K562 (cell line): ENCODE data around the gene CMAS. TPM values are rescaled to one million over a fixed set of nuclear protein-coding genes. Genes with fewer than 3 reads are reported as not detected.
A peak's percentile ranks its signal among the peaks of the same experiment; 100 is the strongest.

ENCODE experiments used
- ETV6 ChIP-seq, 3 experiments: fragments of 150-350 bp in 1 of 3; sonication (generic) in 1 of 3; formaldehyde crosslinking in 1 of 3; IDR thresholded peaks; 2 replicates each; pipeline versions ENCODE4 v1.6.1 to v1.8.0; 2014 to 2022; ENCODE audit warnings: borderline replicate concordance in 2 of 3, low read depth in 2 of 3, antibody characterized with exemption in 1 of 3, low read length in 1 of 3, mild to moderate bottlenecking in 1 of 3, missing genetic modification reagents in 1 of 3
- FOXJ3 ChIP-seq: sonication (generic); formaldehyde crosslinking; IDR thresholded peaks from 2 replicates; pipeline ENCODE4 v1.4.0; 2020; ENCODE audit warnings: mild to moderate bottlenecking, missing genetic modification reagents
- JUNB ChIP-seq: fragments of 450-650 bp; formaldehyde crosslinking; conservative IDR thresholded peaks from 2 replicates; pipeline ENCODE4 v1.4.0; 2020; ENCODE audit warnings: mild to moderate bottlenecking
- LARP7 ChIP-seq: fragments of 450-650 bp; IDR thresholded peaks from 2 replicates; pipeline ENCODE4 v1.6.1; 2016
- NCOR1 ChIP-seq: fragments of 450-650 bp; IDR thresholded peaks from 2 replicates; pipeline ENCODE4 v1.6.1; 2016; ENCODE audit warnings: mild to moderate bottlenecking, moderate library complexity
- POLR2AphosphoS5 ChIP-seq: IDR thresholded peaks from 2 replicates; pipeline ENCODE4 v1.6.1; 2011; ENCODE audit warnings: mild to moderate bottlenecking, low read depth, low read length, moderate library complexity; ENCODE audit not compliant: control insufficient read depth, insufficient read depth
- PTBP1 ChIP-seq: fragments of 200-400 bp; formaldehyde crosslinking; IDR thresholded peaks from 2 replicates; pipeline ENCODE4 v1.6.1; 2017; ENCODE audit warnings: low read depth, low read length
- RCOR1 ChIP-seq, 2 experiments: IDR thresholded peaks; 2 replicates each; pipeline ENCODE4 v1.6.1; 2012; ENCODE audit warnings: low read depth in 2 of 2, low read length in 2 of 2, borderline replicate concordance in 1 of 2, improper control_type of control experiment in 1 of 2
- RERE ChIP-seq: sonication (generic); formaldehyde crosslinking; IDR thresholded peaks from 2 replicates; pipeline ENCODE4 v1.8.0; 2023; ENCODE audit warnings: missing genetic modification reagents, mild to moderate bottlenecking, borderline replicate concordance
- SIN3A ChIP-seq, 2 experiments: fragments of 150-350 bp in 1 of 2; IDR thresholded peaks; 2 replicates each; pipeline ENCODE4 v1.6.1; 2011 to 2016; ENCODE audit warnings: borderline replicate concordance in 2 of 2, low read depth in 2 of 2, low read length in 2 of 2, mild to moderate bottlenecking in 2 of 2, moderate library complexity in 2 of 2; ENCODE audit not compliant: control insufficient read depth in 1 of 2
- SMARCA4 ChIP-seq: fragments of 450-650 bp; IDR thresholded peaks from 2 replicates; pipeline ENCODE4 v1.6.1; 2016
- TCF3 ChIP-seq: sonication (generic); formaldehyde crosslinking; IDR thresholded peaks from 2 replicates; pipeline ENCODE4 v1.4.0; 2020; ENCODE audit warnings: mild to moderate bottlenecking, missing genetic modification reagents
- ZBTB17 ChIP-seq: fragments of 450-650 bp; formaldehyde crosslinking; IDR thresholded peaks from 2 replicates; pipeline ENCODE4 v1.4.0; 2020; ENCODE audit warnings: mild to moderate bottlenecking
- ZC3H11A ChIP-seq: IDR thresholded peaks from 2 replicates; pipeline ENCODE4 v1.6.1; 2012; ENCODE audit warnings: low read depth, low read length, improper control_type of control experiment
- ZKSCAN3 ChIP-seq: fragments of 250-450 bp; sonication (Bioruptor Pico); IDR thresholded peaks from 2 replicates; pipeline ENCODE4 v1.4.0; 2020
- polyA plus RNA-seq, 8 experiments: library from polyadenylated mRNA; depleted of rRNA in 4 of 8; stranded (reverse) in 5 of 8; unstranded in 3 of 8; fragments of >200 nt; fragmentation: Nextera tagmentation in 2 of 8; fragmentation: Illumina TruSeq in 1 of 8; extraction: Ambion mirVana in 2 of 8; extraction: Trizol in 1 of 8; gene quantifications; 2 replicates each; pipeline versions ENCODE4 v1.2.1 to v1.2.3, GENCODE V29; 2011 to 2014; ENCODE audit warnings: inconsistent platforms in 1 of 8, missing spikeins in 1 of 8
- total RNA-seq, 7 experiments: library from RNA; depleted of rRNA in 6 of 7; stranded (reverse); fragments of >200 nt in 6 of 7; fragmentation: Illumina TruSeq in 2 of 7; extraction: Trizol in 2 of 7; gene quantifications; 2 replicates each; pipeline versions ENCODE4 v1.2.1 to v1.2.3, GENCODE V29; 2011 to 2021; ENCODE audit warnings: low replicate concordance in 1 of 7

CMAS gene
- total and polyA plus RNA-seq, 9 of the 15 experiments (the other 6 are each of a cell fraction or from before 2014, with no cell fraction given): 29.7 to 108 (median 65.3) TPM

GRCh38 chr12:22047494-22047893, 1.5 kb downstream of the CMAS start (continued):
- TF ChIP-seq ETV6 (IDR thresholded peaks at IDR 0.05; ENCODE audit: borderline replicate concordance in 1 of 2, low read depth in 2 of 2, low read length in 1 of 2): no peak
- no peak for TF ChIP-seq ETV6 (CRISPR knock-in tag; IDR thresholded peaks at IDR 0.05; ENCODE audit: borderline replicate concordance)
- no peak for TF ChIP-seq ZC3H11A
- TF ChIP-seq SIN3A (IDR thresholded peaks at IDR 0.05; ENCODE audit: borderline replicate concordance in 2 of 2, control insufficient read depth in 1 of 2, low read depth in 2 of 2, low read length in 2 of 2): 0 out of 4 replicates have a peak, but pooled peaks of 1 of the 2 experiments have one; percentile 29
- TF ChIP-seq POLR2AphosphoS5: peak; percentile 45; the same call in 1 of the 2 replicates
- no peak for TF ChIP-seq RERE
- no peak for TF ChIP-seq JUNB (CRISPR knock-in tag)
- no peak for TF ChIP-seq ZKSCAN3
- peak; percentile 62; the same call in 1 of the 2 replicates for TF ChIP-seq NCOR1
- peak; percentile 80 for TF ChIP-seq TCF3
- TF ChIP-seq LARP7: no peak
- TF ChIP-seq PTBP1: no peak
- no peak for TF ChIP-seq ZBTB17 (CRISPR knock-in tag)
- peak; percentile 68; the same call in 1 of the 2 replicates for TF ChIP-seq SMARCA4
- TF ChIP-seq FOXJ3 (CRISPR knock-in tag): no peak
- TF ChIP-seq RCOR1 (IDR thresholded peaks at IDR 0.05; ENCODE audit: borderline replicate concordance in 1 of 2, low read depth in 2 of 2, low read length in 2 of 2): 0 out of 4 replicates have a peak, but pooled peaks of 1 of the 2 experiments have one; percentile 35
